Measurements from ENCODE around the gene ZNF83.
"Not testable (repeated sequence)": the region's sequence is repeated elsewhere in the genome, so short reads cannot be mapped to it uniquely, and the experiment has no call there.

ZNF83 gene

GRCh38 chr19:52613299-52613906 lies 24.8 kb downstream of the ZNF83 start:
- TF ChIP-seq ZFX (IDR thresholded peaks at IDR 0.05), result no peak
- TF ChIP-seq, protein P1, sequence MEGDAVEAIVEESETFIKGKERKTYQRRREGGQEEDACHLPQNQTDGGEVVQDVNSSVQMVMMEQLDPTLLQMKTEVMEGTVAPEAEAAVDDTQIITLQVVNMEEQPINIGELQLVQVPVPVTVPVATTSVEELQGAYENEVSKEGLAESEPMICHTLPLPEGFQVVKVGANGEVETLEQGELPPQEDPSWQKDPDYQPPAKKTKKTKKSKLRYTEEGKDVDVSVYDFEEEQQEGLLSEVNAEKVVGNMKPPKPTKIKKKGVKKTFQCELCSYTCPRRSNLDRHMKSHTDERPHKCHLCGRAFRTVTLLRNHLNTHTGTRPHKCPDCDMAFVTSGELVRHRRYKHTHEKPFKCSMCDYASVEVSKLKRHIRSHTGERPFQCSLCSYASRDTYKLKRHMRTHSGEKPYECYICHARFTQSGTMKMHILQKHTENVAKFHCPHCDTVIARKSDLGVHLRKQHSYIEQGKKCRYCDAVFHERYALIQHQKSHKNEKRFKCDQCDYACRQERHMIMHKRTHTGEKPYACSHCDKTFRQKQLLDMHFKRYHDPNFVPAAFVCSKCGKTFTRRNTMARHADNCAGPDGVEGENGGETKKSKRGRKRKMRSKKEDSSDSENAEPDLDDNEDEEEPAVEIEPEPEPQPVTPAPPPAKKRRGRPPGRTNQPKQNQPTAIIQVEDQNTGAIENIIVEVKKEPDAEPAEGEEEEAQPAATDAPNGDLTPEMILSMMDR (conservative IDR thresholded peaks at IDR 0.05), result no peak
- no peak overlapping the region for H3K27ac ChIP-seq

GRCh38 chr19:52603558-52604207 lies 34.5 kb downstream of the ZNF83 start:
- no peak for TF ChIP-seq ZFX (IDR thresholded peaks at IDR 0.05)
- TF ChIP-seq, protein P1 (conservative IDR thresholded peaks at IDR 0.05), result no peak
- H3K27ac ChIP-seq, result no peak overlapping the region

DNA sequence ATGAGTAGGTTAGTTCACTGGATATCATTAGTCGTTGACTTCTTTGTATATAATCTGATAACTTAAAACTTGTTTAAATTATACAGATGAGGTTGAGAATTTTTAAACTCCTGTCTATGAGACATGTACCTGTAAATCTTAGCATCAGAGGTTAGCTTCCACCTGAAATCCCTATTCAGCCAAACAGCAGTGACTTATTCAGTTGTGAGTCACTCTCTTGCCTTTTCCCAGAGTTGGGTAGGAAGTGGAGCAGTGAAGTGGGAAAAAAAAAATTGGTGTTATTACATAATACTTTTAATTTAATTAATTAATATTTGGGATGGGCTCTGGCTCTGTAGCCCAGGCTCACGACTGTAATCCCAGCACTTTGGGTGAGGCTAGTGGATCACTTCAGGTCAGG lies 35.2 kb downstream of the ZNF83 start:
- H3K27ac ChIP-seq, result no peak overlapping the region
- TF ChIP-seq ZFX (IDR thresholded peaks at IDR 0.05), result no peak
- TF ChIP-seq, protein P1 (conservative IDR thresholded peaks at IDR 0.05), result no peak

DNA sequence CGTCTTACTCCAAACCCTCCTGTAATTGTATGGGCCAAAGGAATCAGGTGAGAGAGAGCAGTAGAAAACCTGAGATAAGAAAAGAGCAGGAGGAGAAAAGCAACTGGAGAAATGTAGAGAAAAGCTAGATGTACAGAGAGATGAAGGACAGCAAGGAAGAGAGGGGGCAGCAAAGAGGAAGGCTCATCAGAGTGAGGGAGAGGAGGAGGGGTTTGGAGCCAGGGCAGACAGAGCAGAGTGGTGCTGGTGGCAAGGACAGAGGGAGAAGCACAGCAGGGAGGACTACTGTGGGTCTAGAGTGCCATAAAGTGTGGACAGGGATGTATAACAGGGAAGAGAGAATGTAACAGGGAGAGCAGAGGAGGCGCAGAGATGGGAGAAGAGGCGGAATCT lies 36.2 kb downstream of the ZNF83 start:
- H3K27ac ChIP-seq, result peak overlapping the region; percentile 58

GRCh38 chr19:52601025-52601973 lies 36.9 kb downstream of the ZNF83 start:
- peak overlapping the region; percentile 58 for H3K27ac ChIP-seq

GRCh38 chr19:52600639-52601024 lies 37.5 kb downstream of the ZNF83 start:
- H3K27ac ChIP-seq, result peak overlapping the region; percentile 58

More at GRCh38 chr19:52601025-52601973, 36.9 kb downstream of the ZNF83 start:
- TF ChIP-seq, protein P1 (conservative IDR thresholded peaks at IDR 0.05), result peak; percentile 26
- no peak for TF ChIP-seq ZFX (IDR thresholded peaks at IDR 0.05)

DNA sequence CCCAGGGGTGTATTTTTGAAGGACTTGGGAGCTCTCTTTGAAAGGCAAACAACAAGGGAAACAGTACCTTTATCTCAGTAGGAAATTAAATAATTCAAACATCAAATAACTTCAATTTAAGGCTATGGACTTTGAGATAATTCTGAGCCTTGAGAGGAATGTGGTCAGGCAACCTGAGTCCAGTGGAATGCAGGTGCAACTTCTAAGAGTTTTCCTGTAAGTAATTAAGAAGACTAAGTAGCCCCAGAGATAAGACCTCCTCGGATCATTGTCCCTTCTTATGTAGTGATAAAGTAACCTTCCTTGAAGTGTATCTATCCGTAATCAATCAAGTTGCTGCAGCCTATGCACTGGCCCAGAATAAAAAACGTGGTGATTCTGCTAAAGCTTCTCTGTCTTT lies 38.9 kb downstream of the ZNF83 start:
- TF ChIP-seq ZFX (IDR thresholded peaks at IDR 0.05), result no peak
- TF ChIP-seq, protein P1 (conservative IDR thresholded peaks at IDR 0.05), result no peak
- H3K27ac ChIP-seq, result no peak overlapping the region

More at GRCh38 chr19:52600639-52601024, 37.5 kb downstream of the ZNF83 start:
- no peak for TF ChIP-seq ZFX (IDR thresholded peaks at IDR 0.05)
- TF ChIP-seq, protein P1 (conservative IDR thresholded peaks at IDR 0.05), result no peak

GRCh38 chr19:52593441-52593840 lies 44.7 kb downstream of the ZNF83 start:
- not testable (repeated sequence) for H3K27ac ChIP-seq

All from C4-2B (cell line).